Measurements from ENCODE around the gene IMP3.
A peak's percentile ranks its signal among the peaks of the same experiment; 100 is the strongest.

GRCh38 chr15:75597667-75598341, 42.2 kb downstream of the IMP3 start:
- TF ChIP-seq CTCF (IDR thresholded peaks at IDR 0.05; ENCODE audit: insufficient read depth, low read depth, low read length) (peak; percentile 31), EZH2 (IDR thresholded peaks at IDR 0.05; ENCODE audit: insufficient read depth, low read length) (no peak)
